IMR-90 (cell line): ENCODE data around the gene FAM124A. TPM values are rescaled to one million over a fixed set of nuclear protein-coding genes. Genes with fewer than 3 reads are reported as not detected.

ENCODE experiments used
- ATAC-seq: fragments of 200-7000 bp; cut with Tn5 transposase; 2 replicates; pipeline ENCODE4 v1.9.1; 2020; ENCODE audit warnings: low read depth, mild to moderate bottlenecking, moderate library complexity
- BruUV-seq: library from RNA; stranded (reverse); fragments of 400-500 nt; replicated peaks from 2 replicates; lab custom pipeline; 2021; lab: Mats Ljungman, UMichigan
- CTCF ChIA-PET: fragments of 300-600 bp; formaldehyde crosslinking; extraction: SDS; loops from one replicate; lab custom pipeline; 2021; ENCODE audit warnings: antibody characterized with exemption; lab: Yijun Ruan, JAX
- POLR2A ChIA-PET: fragments of 300-600 bp; sonication (Branson Sonifier 250); formaldehyde crosslinking; loops from one replicate; lab custom pipeline; 2022; ENCODE audit warnings: antibody characterized with exemption; ENCODE audit not compliant: unreplicated experiment; lab: Charles Lee
- DNase-seq: peaks from one replicate; pipeline ENCODE4 v3.0.0; 2013
- H2AFZ ChIP-seq: replicated peaks from 2 replicates; pipeline ENCODE3; 2013; ENCODE audit warnings: low read length, mild to moderate bottlenecking; ENCODE audit not compliant: poor library complexity
- H2AK5ac ChIP-seq: 2 replicates; pipeline ENCODE4 v1.6.1; 2013; ENCODE audit warnings: low read depth, low read length, inconsistent platforms
- H2AK9ac ChIP-seq: replicated peaks from 2 replicates; pipeline ENCODE3; 2013; ENCODE audit warnings: mild to moderate bottlenecking, low read depth, low read length, moderate library complexity; ENCODE audit not compliant: poor library complexity
- H2BK120ac ChIP-seq: 2 replicates; pipeline ENCODE4 v1.6.1; 2013; ENCODE audit warnings: low read depth, low read length, inconsistent platforms
- H2BK15ac ChIP-seq: 3 replicates; pipeline ENCODE4 v1.6.1; 2013; ENCODE audit warnings: low read depth, low read length, inconsistent platforms
- H2BK20ac ChIP-seq: 2 replicates; pipeline ENCODE4 v1.6.1; 2013; ENCODE audit warnings: low read depth, mild to moderate bottlenecking, inconsistent platforms, low read length, moderate library complexity
- H2BK5ac ChIP-seq: 2 replicates; pipeline ENCODE4 v1.6.1; 2013; ENCODE audit warnings: mild to moderate bottlenecking, low read depth, low read length, inconsistent platforms; ENCODE audit not compliant: poor library complexity, severe bottlenecking
- H3K14ac ChIP-seq: replicated peaks from 2 replicates; pipeline ENCODE4 v1.6.1; 2013; ENCODE audit warnings: low read depth, low read length, inconsistent platforms
- H3K18ac ChIP-seq: 2 replicates; pipeline ENCODE4 v1.6.1; 2013; ENCODE audit warnings: low read depth, low read length, control low read depth
- H3K23ac ChIP-seq: 2 replicates; pipeline ENCODE4 v1.6.1; 2013; ENCODE audit warnings: low read depth, low read length, inconsistent platforms
- H3K27ac ChIP-seq: 2 replicates; pipeline ENCODE4 v1.5.1; 2013; ENCODE audit warnings: mild to moderate bottlenecking, control low read depth, low read length; ENCODE audit not compliant: insufficient read depth
- H3K27me3 ChIP-seq: 2 replicates; pipeline ENCODE4 v1.6.1; 2013; ENCODE audit warnings: low read length; ENCODE audit not compliant: control insufficient read depth, insufficient read depth
- H3K36me3 ChIP-seq: 2 replicates; pipeline ENCODE4 v1.6.1; 2013; ENCODE audit warnings: low read length, mixed read lengths; ENCODE audit not compliant: control insufficient read depth, insufficient read depth
- H3K4ac ChIP-seq: 2 replicates; pipeline ENCODE4 v1.6.1; 2013; ENCODE audit warnings: low read depth, low read length, inconsistent platforms
- H3K4me1 ChIP-seq: 2 replicates; pipeline ENCODE4 v1.6.1; 2013; ENCODE audit warnings: low read length, mixed read lengths; ENCODE audit not compliant: control insufficient read depth, insufficient read depth
- H3K4me2 ChIP-seq: 2 replicates; pipeline ENCODE4 v1.6.1; 2013; ENCODE audit warnings: low read depth, mild to moderate bottlenecking, control low read depth, low read length, moderate library complexity
- H3K4me3 ChIP-seq: 2 replicates; pipeline ENCODE4 v1.5.1; 2013; ENCODE audit warnings: low read depth, mild to moderate bottlenecking, control low read depth, low read length, moderate library complexity; ENCODE audit not compliant: insufficient read depth
- H3K56ac ChIP-seq: 2 replicates; pipeline ENCODE4 v1.6.1; 2013; ENCODE audit warnings: low read length, inconsistent platforms; ENCODE audit not compliant: insufficient read depth; ENCODE audit errors: extremely low read depth
- H3K79me1 ChIP-seq, 2 experiments: 2 replicates each; pipeline ENCODE4 v1.6.1; 2013; ENCODE audit warnings: low read length in 2 of 2, inconsistent platforms in 1 of 2, low read depth in 1 of 2
- H3K9ac ChIP-seq: 2 replicates; pipeline ENCODE4 v1.6.1; 2013; ENCODE audit warnings: low read depth, low read length, control low read depth
- H3K9me1 ChIP-seq: 2 replicates; pipeline ENCODE4 v1.6.1; 2013; ENCODE audit warnings: low read length, inconsistent platforms; ENCODE audit not compliant: insufficient read depth
- H3K9me3 ChIP-seq: 2 replicates; pipeline ENCODE4 v1.6.1; 2013; ENCODE audit warnings: low read length; ENCODE audit not compliant: control insufficient read depth, insufficient read depth
- H4K20me1 ChIP-seq: 2 replicates; pipeline ENCODE4 v1.6.1; 2013; ENCODE audit warnings: low read length, inconsistent platforms; ENCODE audit not compliant: insufficient read depth
- H4K5ac ChIP-seq: 2 replicates; pipeline ENCODE4 v1.6.1; 2013; ENCODE audit warnings: mild to moderate bottlenecking, low read depth, low read length, control low read depth
- H4K8ac ChIP-seq, 2 experiments: 2 replicates each; pipeline ENCODE4 v1.6.1; 2013; ENCODE audit warnings: low read depth in 2 of 2, low read length in 2 of 2, control low read depth in 1 of 2, inconsistent platforms in 1 of 2
- H4K91ac ChIP-seq: 2 replicates; pipeline ENCODE4 v1.6.1; 2013; ENCODE audit warnings: low read depth, low read length, inconsistent platforms; ENCODE audit not compliant: insufficient read depth
- CEBPB ChIP-seq: IDR thresholded peaks from 2 replicates; pipeline ENCODE4 v1.6.1; 2012; ENCODE audit warnings: low read depth, low read length, improper control_type of control experiment
- MAFK ChIP-seq: IDR thresholded peaks from 2 replicates; pipeline ENCODE4 v1.6.1; 2012; ENCODE audit warnings: low read depth, low read length, improper control_type of control experiment
- MXI1 ChIP-seq: IDR thresholded peaks from 2 replicates; pipeline ENCODE4 v1.6.1; 2012; ENCODE audit warnings: low read depth, mild to moderate bottlenecking, low read length, moderate library complexity, borderline replicate concordance
- RAD21 ChIP-seq: IDR thresholded peaks from 2 replicates; pipeline ENCODE4 v1.6.1; 2012; ENCODE audit warnings: low read length, improper control_type of control experiment
- USF2 ChIP-seq: fragments of 150-350 bp; IDR thresholded peaks from 2 replicates; pipeline ENCODE4 v1.6.1; 2017; ENCODE audit warnings: mild to moderate bottlenecking, antibody characterized with exemption, low read length, low read depth
- WGBS, 2 experiments: methylation state at CpG; one replicate each; pipeline versions ENCODE4 v1.1.5 to v1.1.7; 2013; ENCODE audit warnings: missing lambda C conversion rate in 2 of 2; ENCODE audit not compliant: insufficient read length in 1 of 2; ENCODE audit errors: extremely low coverage in 2 of 2; 5-methylcytosine and 5-hydroxymethylcytosine counted together
- dilution Hi-C: fragments of 300-500 bp; cut with HindIII; formaldehyde crosslinking; loops from one replicate; pipeline ENCODE4 v1.14.3; 2018; ENCODE audit warnings: low sequenced_read_pairs; ENCODE audit not compliant: unreplicated experiment
- in situ Hi-C: fragments of 300-500 bp; cut with MboI; formaldehyde crosslinking; loops from 3 replicates; pipeline ENCODE4 v1.14.3; 2019; ENCODE audit warnings: low sequenced_read_pairs, inconsistent platforms, mixed read lengths
- intact Hi-C: fragments of 100-400 bp; cut with micrococcal nuclease; formaldehyde crosslinking; loops from 2 replicates; pipeline ENCODE4 v1.10.0; 2022
- polyA plus RNA-seq, 3 experiments: library from polyadenylated mRNA; depleted of rRNA; stranded (reverse); fragments of >200 nt; gene quantifications; 2 replicates each; pipeline ENCODE4 v1.2.3, GENCODE V29; 2012; ENCODE audit warnings: low replicate concordance in 1 of 3
- total RNA-seq: library from RNA; depleted of rRNA; stranded (reverse); fragments of >200 nt; gene quantifications from 2 replicates; pipeline ENCODE4 v1.2.3, GENCODE V29; 2012

FAM124A gene
- total and polyA plus RNA-seq, 2 of the 4 experiments (the other 2 are of a cell fraction): 0.03 TPM; not detected in 1

DNA sequence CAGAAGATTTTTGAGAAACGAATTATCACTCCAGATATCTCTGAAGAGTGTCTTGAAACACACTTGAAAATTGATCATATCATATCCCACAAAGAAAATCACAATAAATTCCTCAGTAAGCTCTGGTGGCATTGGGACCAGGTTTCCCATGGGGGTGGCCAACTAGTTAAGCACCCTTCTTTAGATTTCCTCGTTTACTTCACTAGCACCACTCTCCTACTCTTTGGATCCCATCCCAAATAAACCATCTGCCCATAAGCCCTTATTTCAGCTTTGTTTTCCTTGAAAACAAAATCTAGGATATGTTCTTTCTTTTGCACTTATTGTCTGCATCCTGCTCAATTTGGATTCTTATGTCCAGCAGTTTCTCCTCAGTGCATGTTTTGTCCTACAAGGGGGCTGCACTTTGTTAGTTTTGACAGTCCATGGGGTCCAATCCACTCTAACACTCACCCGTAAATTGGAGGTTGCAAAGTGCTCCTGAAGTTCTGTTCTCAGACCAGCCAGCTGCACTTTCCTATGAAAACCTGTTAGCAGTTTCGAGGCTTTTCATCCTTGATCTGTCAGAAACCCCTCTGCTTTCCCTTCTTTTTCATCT is 40.3 kb upstream of the FAM124A start:
- no peaks in the 10 kb centered on the region for H3K4me1 ChIP-seq
- H2AK5ac ChIP-seq: no peak overlapping the region
- no peak overlapping the region for H4K5ac ChIP-seq
- in situ Hi-C loops (no loop called here), dilution Hi-C loops (no loop called here), intact Hi-C loops (no loop called here)
- 0% methylated on average over 1 of the region's 4 CpGs; no CpG with 5 or more reads in 1 of the 2 experiments for WGBS, 2 experiments
- no peaks in the 10 kb centered on the region for H3K36me3 ChIP-seq
- TF ChIP-seq USF2: no peak
- no peak for TF ChIP-seq RAD21
- no peak for TF ChIP-seq CEBPB
- no peak for TF ChIP-seq MXI1
- TF ChIP-seq MAFK: no peak
- H3K56ac ChIP-seq: no peak overlapping the region
- H2BK15ac ChIP-seq: no peak overlapping the region
- no peak overlapping the region for H3K4me2 ChIP-seq
- no peak overlapping the region for H3K23ac ChIP-seq
- no peaks in the 10 kb centered on the region for H3K9me3 ChIP-seq
- H2AFZ ChIP-seq: no peak overlapping the region
- H3K27me3 ChIP-seq: peaks cover 5% of the 10 kb centered on the region
- H2AK9ac ChIP-seq: no peak overlapping the region
- DNase-seq: no peak
- H2BK5ac ChIP-seq: no peak overlapping the region
- no peak overlapping the region for H2BK120ac ChIP-seq
- no peak overlapping the region for H3K14ac ChIP-seq
- ChIA-PET POLR2A (no interaction called here), CTCF (no interaction called here)
- H3K27ac ChIP-seq: no peak overlapping the region
- H4K91ac ChIP-seq: no peak overlapping the region
- no peak overlapping the region for H3K18ac ChIP-seq
- H3K4ac ChIP-seq: no peak overlapping the region
- no peak overlapping the region for H4K8ac ChIP-seq
- no peaks in the 10 kb centered on the region for H4K20me1 ChIP-seq
- BruUV-seq: no TSS peak
- no peak overlapping the region for H3K9ac ChIP-seq
- H3K9me1 ChIP-seq: no peaks in the 10 kb centered on the region
- H3K79me1 ChIP-seq: no peaks in the 10 kb centered on the region
- H2BK20ac ChIP-seq: no peak overlapping the region
- H3K4me3 ChIP-seq: no peak overlapping the region
- no peak for ATAC-seq
